ENCODE results near the gene GALNT6.

DNA sequence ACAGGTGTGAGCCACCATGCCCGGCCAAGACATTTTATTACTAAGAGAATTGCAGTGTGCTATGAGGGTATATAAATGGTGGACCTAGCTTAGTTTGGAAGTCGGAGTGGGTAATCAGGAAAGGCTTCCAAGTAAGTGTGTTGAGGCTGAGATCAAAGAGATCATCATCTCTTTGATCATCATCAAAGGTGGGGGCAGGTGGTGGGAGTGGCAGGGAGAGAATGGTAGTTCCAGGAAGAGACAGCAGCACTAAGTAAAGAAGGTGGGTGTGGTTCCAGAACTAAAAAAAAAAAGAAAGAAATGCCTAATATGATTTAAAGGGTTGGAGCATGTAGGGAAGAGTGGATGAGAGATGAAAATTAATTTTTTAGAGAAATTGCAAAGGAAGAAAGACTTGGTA lies 48.1 kb upstream of the GALNT6 start:
- TF ChIP-seq, protein P1, sequence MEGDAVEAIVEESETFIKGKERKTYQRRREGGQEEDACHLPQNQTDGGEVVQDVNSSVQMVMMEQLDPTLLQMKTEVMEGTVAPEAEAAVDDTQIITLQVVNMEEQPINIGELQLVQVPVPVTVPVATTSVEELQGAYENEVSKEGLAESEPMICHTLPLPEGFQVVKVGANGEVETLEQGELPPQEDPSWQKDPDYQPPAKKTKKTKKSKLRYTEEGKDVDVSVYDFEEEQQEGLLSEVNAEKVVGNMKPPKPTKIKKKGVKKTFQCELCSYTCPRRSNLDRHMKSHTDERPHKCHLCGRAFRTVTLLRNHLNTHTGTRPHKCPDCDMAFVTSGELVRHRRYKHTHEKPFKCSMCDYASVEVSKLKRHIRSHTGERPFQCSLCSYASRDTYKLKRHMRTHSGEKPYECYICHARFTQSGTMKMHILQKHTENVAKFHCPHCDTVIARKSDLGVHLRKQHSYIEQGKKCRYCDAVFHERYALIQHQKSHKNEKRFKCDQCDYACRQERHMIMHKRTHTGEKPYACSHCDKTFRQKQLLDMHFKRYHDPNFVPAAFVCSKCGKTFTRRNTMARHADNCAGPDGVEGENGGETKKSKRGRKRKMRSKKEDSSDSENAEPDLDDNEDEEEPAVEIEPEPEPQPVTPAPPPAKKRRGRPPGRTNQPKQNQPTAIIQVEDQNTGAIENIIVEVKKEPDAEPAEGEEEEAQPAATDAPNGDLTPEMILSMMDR (conservative IDR thresholded peaks at IDR 0.05 in 1 of 2, IDR thresholded peaks at IDR 0.05 in 1 of 2; ENCODE audit: extremely low read depth in 1 of 2, insufficient read depth in 1 of 2, low read depth in 1 of 2, low read length in 2 of 2): no peak
- no peak for TF ChIP-seq EZH2 (IDR thresholded peaks at IDR 0.05; ENCODE audit: borderline replicate concordance, low read length)

Measured in mammary epithelial cell (primary cell).